ENCODE data around the gene RPS15.

DNA sequence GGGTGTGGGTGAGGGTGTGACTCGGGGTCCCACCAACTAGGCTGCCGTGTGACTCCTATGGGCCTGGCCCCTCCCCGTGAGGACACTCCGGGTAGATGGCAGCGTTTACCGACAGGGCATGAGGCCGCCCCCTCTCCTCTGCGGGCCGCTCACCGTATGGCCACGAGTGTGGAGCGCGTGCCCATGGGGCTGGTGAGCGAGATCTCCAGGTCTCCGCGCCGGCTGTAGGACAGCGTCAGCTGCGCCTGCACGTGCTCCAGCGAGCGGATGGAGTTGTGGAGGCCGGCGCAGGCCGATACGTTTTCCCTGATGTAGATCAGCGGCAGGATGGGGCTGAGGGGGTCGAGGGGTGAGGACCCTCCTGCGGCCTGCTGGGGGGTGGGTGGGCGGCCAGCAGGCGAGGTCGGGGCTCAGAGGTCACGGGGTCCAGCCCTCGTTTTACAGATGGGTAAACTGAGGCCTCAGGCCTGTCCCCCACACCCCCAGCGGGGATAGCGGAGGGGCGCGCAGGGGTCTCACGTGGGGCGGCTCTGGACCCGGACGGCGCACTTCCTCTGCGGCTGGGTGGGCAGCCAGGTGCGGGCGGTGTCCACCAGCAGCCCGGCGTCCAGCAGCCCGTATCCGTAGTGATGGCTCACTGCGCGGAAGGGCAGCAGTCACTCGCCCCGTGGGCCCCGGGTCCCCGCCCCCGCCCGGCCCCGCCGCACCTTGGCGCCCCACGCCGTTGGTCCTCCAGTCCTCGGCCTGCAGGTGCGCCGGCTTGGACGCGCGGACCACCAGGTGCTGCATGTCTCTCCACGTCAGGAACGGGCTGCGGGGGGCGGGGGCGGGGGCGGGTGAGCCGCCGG is 45.2 kb downstream of the RPS15 start:
- TF ChIP-seq, protein P1, sequence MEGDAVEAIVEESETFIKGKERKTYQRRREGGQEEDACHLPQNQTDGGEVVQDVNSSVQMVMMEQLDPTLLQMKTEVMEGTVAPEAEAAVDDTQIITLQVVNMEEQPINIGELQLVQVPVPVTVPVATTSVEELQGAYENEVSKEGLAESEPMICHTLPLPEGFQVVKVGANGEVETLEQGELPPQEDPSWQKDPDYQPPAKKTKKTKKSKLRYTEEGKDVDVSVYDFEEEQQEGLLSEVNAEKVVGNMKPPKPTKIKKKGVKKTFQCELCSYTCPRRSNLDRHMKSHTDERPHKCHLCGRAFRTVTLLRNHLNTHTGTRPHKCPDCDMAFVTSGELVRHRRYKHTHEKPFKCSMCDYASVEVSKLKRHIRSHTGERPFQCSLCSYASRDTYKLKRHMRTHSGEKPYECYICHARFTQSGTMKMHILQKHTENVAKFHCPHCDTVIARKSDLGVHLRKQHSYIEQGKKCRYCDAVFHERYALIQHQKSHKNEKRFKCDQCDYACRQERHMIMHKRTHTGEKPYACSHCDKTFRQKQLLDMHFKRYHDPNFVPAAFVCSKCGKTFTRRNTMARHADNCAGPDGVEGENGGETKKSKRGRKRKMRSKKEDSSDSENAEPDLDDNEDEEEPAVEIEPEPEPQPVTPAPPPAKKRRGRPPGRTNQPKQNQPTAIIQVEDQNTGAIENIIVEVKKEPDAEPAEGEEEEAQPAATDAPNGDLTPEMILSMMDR (IDR thresholded peaks at IDR 0.05; ENCODE audit: low read depth, low read length), result no peak
- no peak for TF ChIP-seq EZH2phosphoT487 (IDR thresholded peaks at IDR 0.05; ENCODE audit: low read depth)
